Left ventricle myocardium superior (tissue), 1 donor: ENCODE results near the gene ANKS1B. TPM values are rescaled to one million over a fixed set of nuclear protein-coding genes. Genes with fewer than 3 reads are reported as not detected.
A peak's percentile ranks its signal among the peaks of the same experiment; 100 is the strongest.

ENCODE experiments used
- ATAC-seq: fragments of 200-7000 bp; cut with Tn5 transposase; one replicate; pipeline ENCODE4 v1.9.1; 2020; ENCODE audit warnings: mild to moderate bottlenecking, moderate library complexity
- DNase-seq: peaks from one replicate; pipeline ENCODE4 v3.0.0-alpha.2; 2020
- intact Hi-C: fragments of 100-400 bp; cut with micrococcal nuclease; formaldehyde crosslinking; loops from one replicate; pipeline ENCODE4 v1.11.0; 2022
- total RNA-seq: library from RNA; stranded (reverse); fragmentation: NEBNext Ultra II Directional; extraction: Animal tissue kit (Norgen Biotek cat#: 25700); gene quantifications from one replicate; pipeline ENCODE4 v1.2.1, GENCODE V29; 2021
- donor health status: DM: no; HTN: yes; CAD: no; lungs with severe emphysema.

The ANKS1B gene
- total RNA-seq, 1 donor from 2014 or later = 2.5 TPM

DNA sequence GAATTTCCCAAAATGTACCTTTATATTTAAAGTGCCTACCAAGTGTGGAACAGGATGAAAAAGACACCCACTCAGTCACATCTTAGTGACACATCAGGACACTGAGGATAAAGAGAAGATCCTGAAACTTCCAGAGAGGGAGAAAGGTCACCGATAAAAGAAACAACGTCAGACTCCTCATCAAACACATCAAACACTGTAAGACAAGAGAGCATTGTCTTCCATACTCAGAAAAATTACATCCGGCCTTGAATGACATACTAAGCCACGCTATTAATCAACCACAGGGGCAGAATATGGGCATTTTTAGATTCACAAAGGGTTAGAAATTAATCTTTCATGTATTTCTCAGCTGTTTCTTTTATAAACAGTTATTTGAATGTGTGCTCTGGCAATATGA, 849.4 kb downstream of the ANKS1B start:
- no peak for DNase-seq
- intact Hi-C loops = no loop called here
- no peak for ATAC-seq

DNA sequence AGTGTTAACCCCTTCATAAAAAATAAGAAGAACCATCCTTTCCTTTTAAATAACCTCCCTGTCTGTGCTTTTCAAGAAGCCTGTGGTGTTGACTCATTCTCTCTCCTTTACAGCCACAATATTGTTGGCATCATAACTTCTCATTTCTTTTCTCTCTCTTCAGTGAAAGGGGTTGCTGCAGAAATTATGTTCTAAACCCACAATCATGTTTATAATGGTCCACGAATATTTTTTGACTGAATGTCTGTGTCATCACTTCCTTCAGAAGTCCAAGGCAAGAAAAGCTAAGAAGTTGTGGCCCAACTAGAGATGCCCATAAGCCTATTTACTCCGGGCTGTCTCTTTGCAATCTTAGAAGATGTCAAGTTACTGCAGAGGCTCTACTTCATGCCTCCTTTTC, 851.3 kb downstream of the ANKS1B start:
- intact Hi-C loops = no loop called here
- no peak for ATAC-seq
- DNase-seq = no peak

- DNase-seq (peak; percentile 62), ATAC-seq (peak; percentile 94)
- intact Hi-C loops = no loop called here
These were observed 853.0 kb downstream of the ANKS1B start for GRCh38 chr12:99131751-99132199.

- intact Hi-C loops = no loop called here
- ATAC-seq (peak; percentile 72), DNase-seq (no peak)
These were observed 853.8 kb downstream of the ANKS1B start for GRCh38 chr12:99130808-99131553.

GRCh38 chr12:99128246-99128802, 856.4 kb downstream of the ANKS1B start:
- intact Hi-C loops = no loop called here
- ATAC-seq = no peak
- DNase-seq = no peak

DNA sequence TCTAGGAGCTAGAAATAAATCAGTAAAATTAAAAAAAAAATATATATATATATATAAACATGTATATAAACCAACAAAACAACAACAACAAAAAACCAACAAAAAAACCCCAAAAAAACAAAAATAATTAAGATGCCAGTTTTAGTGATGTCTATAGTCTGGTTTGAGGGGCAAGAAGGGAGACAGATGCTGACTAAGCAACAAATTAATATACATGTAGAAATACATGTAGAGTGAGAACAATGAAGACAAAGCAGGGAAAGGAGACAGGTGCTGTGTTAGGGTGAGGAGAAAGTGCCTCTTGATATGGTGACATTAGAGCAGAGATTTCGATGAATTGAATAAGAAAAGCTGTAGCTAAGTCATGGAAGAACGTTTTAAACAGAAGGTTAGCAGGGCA, 861.8 kb downstream of the ANKS1B start:
- DNase-seq (no peak), ATAC-seq (no peak)
- intact Hi-C loops = no loop called here

- DNase-seq (no peak), ATAC-seq (no peak)
- intact Hi-C loops = no loop called here
These were observed 862.2 kb downstream of the ANKS1B start for GRCh38 chr12:99122496-99122895.

DNA sequence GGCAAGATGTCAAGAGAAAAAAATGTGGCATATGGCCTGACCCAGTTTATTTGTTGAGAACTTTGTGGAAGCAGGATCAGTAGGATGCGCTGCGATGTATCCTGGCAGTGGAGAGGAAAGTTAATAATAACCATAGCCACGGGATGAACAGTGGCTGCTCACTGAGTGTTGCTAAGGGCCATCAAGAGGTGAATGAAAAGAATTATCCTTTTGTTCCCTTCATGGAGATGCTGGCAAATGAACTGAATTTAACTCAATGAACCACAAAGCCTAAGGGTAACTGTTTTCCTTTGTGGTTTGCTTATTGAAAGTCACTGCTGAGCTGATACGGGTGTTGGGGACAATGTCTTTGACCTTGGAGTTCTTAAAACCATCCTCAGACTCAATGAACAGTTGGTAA, 863.2 kb downstream of the ANKS1B start:
- no peak for ATAC-seq
- DNase-seq = no peak
- intact Hi-C loops = no loop called here

- ATAC-seq (no peak), DNase-seq (no peak)
- intact Hi-C loops = no loop called here
These were observed 864.8 kb downstream of the ANKS1B start for GRCh38 chr12:99119943-99120342.

DNA sequence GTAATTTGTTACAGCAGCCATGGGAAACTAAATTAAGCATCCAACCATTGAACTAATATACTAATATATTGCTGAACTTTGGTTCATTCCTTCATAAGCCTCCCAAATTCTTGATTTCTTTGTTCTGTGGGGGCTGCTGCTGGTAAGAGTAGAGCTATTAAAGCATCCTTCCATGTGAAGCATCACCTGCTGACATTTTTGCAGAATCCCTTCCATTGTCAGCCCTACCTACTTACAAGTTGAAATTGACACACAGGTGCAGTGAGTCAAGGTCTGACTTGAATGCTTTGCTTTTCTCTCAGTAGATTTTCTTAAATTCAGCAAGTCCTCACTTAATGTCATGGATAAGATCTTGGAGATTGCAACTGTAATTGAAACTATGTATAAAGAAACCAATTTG, 865.3 kb downstream of the ANKS1B start:
- intact Hi-C loops = no loop called here
- DNase-seq (no peak), ATAC-seq (no peak)

- intact Hi-C loops = no loop called here
- ATAC-seq = no peak
- no peak for DNase-seq
These were observed 873.1 kb downstream of the ANKS1B start for GRCh38 chr12:99111600-99111999.

- ATAC-seq (no peak), DNase-seq (no peak)
- intact Hi-C loops = no loop called here
These were observed 873.9 kb downstream of the ANKS1B start for GRCh38 chr12:99110868-99111267.

- intact Hi-C loops = no loop called here
- no peak for DNase-seq
- no peak for ATAC-seq
These were observed 874.5 kb downstream of the ANKS1B start for GRCh38 chr12:99110212-99110611.

DNA sequence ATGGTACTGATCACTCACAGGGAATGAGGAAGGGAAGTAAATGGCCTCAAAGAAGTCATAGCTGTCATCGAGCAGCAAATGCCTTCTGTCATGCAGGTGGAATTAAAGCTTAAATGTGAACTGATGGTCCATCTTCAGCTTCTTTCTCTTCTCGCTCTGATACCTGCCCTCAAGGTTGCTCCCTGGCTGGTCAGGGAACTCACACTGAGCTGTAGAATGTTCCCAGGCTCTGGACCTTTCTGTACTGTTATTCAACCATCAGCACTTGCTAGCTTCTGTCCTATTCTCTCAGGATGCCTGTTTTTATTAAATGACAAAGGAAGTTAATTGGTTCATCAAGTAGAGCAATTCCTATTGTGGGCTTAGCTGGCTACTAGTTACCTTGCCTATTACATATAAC, 875.8 kb downstream of the ANKS1B start:
- no peak for ATAC-seq
- intact Hi-C loops = no loop called here
- DNase-seq = no peak

DNA sequence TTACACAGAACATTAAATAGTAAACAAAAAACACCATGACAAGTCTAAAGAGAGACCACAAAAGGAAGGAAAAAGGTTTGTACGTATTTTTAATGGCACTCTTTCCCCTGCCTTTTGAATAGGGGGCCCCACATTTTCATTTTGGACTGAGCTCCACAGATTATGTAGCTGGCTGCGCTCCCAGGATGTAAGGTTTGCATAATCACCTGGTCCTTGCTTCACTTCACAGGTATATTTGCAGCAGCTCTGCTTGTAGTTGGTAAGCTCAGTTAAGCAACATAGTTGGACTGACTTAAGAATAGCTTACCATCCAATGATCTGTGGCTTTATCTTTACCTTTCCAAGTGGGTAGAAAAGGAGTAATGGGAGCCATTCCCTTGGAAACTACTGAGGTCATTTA, 885.0 kb downstream of the ANKS1B start:
- no peak for ATAC-seq

DNA sequence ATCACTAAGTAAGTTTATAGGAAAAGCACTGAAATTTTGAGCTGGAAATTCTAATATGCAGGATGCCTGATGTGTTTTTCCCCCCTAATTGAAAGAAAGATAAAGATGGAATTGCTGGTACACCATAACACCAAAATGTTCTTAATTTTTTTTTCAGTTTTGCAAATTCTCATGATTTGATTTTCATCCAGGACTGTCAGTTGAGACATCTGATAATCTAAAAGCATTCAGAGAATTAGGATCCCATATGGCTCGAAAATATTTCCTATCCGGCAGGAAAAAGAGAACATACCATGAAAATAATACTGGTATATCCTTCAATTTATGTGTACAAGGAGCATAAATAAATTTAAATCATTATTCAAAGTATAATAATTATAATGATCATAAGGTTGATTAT, 887.6 kb downstream of the ANKS1B start:
- no peak for ATAC-seq
- intact Hi-C loops = no loop called here
- no peak for DNase-seq

More for the DNA sequence above, 885.0 kb downstream of the ANKS1B start:
- DNase-seq = no peak
- intact Hi-C loops = no loop called here

DNA sequence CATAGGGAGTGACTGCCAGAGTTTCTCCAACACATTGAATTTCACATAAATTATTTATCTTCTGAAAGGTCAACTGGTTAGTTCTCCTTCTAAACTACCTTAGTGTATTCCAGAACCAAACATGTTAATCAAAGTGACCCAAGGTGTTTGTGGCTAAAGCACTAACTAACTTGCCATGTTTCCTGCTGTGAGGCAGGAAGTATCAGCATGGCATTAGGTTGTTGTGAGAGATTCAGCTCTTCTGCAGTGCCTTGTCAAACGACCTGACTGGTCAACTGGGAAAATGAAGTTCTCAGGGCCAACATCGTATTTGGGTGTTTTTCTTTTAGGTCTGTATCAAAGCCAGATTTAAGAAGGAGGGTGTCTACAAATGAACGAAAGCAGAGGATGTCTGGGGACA, 891.6 kb downstream of the ANKS1B start:
- ATAC-seq (no peak), DNase-seq (no peak)
- intact Hi-C loops = no loop called here

GRCh38 chr12:99092100-99092851, 892.5 kb downstream of the ANKS1B start:
- intact Hi-C loops = no loop called here
- ATAC-seq (no peak), DNase-seq (no peak)

- intact Hi-C loops = no loop called here
- no peak for ATAC-seq
These were observed 897.5 kb downstream of the ANKS1B start for GRCh38 chr12:99087278-99087677.

GRCh38 chr12:99079811-99080210, 904.9 kb downstream of the ANKS1B start:
- intact Hi-C loops = no loop called here
- ATAC-seq (no peak), DNase-seq (no peak)

More at GRCh38 chr12:99087278-99087677, 897.5 kb downstream of the ANKS1B start:
- DNase-seq = no peak
